DND-41 (cell line): Measurements from ENCODE around the gene AIF1L.

Experiments
- ATAC-seq: fragments of 200-7000 bp; cut with Tn5 transposase; 3 replicates; pipeline ENCODE4 v1.9.1; 2021; ENCODE audit warnings: low read depth; ENCODE audit not compliant: insufficient read depth
- DNase-seq: peaks from one replicate; pipeline ENCODE4 v3.0.0-alpha.2; 2020
- H2AFZ ChIP-seq: 2 replicates; pipeline ENCODE4 v1.6.0; 2012; ENCODE audit warnings: low read depth, low read length
- H3K27ac ChIP-seq: 2 replicates; pipeline ENCODE4 v1.5.1; 2012; ENCODE audit warnings: low read length, inconsistent platforms
- H3K27me3 ChIP-seq: fragments of 200-600 bp; sonication (generic); 2 replicates; pipeline ENCODE4 v1.6.0; 2012; ENCODE audit warnings: low read length, mild to moderate bottlenecking, inconsistent platforms; ENCODE audit not compliant: insufficient read depth, poor library complexity
- H3K36me3 ChIP-seq: 2 replicates; pipeline ENCODE4 v1.5.1; 2012; ENCODE audit warnings: low read length, inconsistent platforms; ENCODE audit not compliant: insufficient read depth
- H3K4me1 ChIP-seq: 2 replicates; pipeline ENCODE4 v1.5.1; 2012; ENCODE audit warnings: mild to moderate bottlenecking, low read length; ENCODE audit not compliant: insufficient read depth
- H3K4me2 ChIP-seq: 2 replicates; pipeline ENCODE4 v1.6.0; 2012; ENCODE audit warnings: mild to moderate bottlenecking, moderate library complexity, low read length, inconsistent platforms; ENCODE audit not compliant: insufficient read depth
- H3K4me3 ChIP-seq, 2 experiments: fragments of 200-600 bp in 1 of 2; shearing (Covaris generic) in 1 of 2; 2 replicates each; pipeline ENCODE4 v1.5.1; 2012 to 2016; ENCODE audit warnings: inconsistent platforms in 2 of 2, low read length in 2 of 2, mild to moderate bottlenecking in 2 of 2, low read depth in 1 of 2, moderate library complexity in 1 of 2
- H3K79me2 ChIP-seq: 2 replicates; pipeline ENCODE4 v1.6.0; 2012; ENCODE audit warnings: low read length, inconsistent platforms; ENCODE audit not compliant: insufficient read depth
- H3K9ac ChIP-seq: 2 replicates; pipeline ENCODE4 v1.6.0; 2012; ENCODE audit warnings: low read depth, mild to moderate bottlenecking, inconsistent platforms, low read length, moderate library complexity
- H3K9me3 ChIP-seq: 2 replicates; pipeline ENCODE4 v1.5.1; 2012; ENCODE audit warnings: low read length, moderate library complexity, mild to moderate bottlenecking, inconsistent platforms; ENCODE audit not compliant: insufficient read depth, severe bottlenecking
- H4K20me1 ChIP-seq: 2 replicates; pipeline ENCODE4 v1.6.0; 2012; ENCODE audit warnings: low read length; ENCODE audit not compliant: insufficient read depth
- CTCF ChIP-seq: IDR thresholded peaks from 2 replicates; pipeline ENCODE4 v1.5.1; 2012; ENCODE audit warnings: borderline replicate concordance, low read length, moderate library complexity, mild to moderate bottlenecking; ENCODE audit not compliant: poor library complexity, severe bottlenecking; ENCODE audit errors: extremely low read depth
- EZH2 ChIP-seq: IDR thresholded peaks from 3 replicates; pipeline ENCODE4 v1.6.1; 2012; ENCODE audit warnings: borderline replicate concordance, low read depth, mild to moderate bottlenecking, moderate library complexity, low read length, inconsistent platforms; ENCODE audit not compliant: severe bottlenecking

The AIF1L gene

GRCh38 chr9:131111186-131111853 lies 15.0 kb downstream of the AIF1L start:
- TF ChIP-seq CTCF = no peak
- H3K27me3 ChIP-seq = peaks cover 3% of the 10 kb centered on the region
- H3K9me3 ChIP-seq = no peaks in the 10 kb centered on the region
- H4K20me1 ChIP-seq = no peaks in the 10 kb centered on the region
- no peak overlapping the region for H2AFZ ChIP-seq
- H3K4me1 ChIP-seq = no peaks in the 10 kb centered on the region
- no peaks in the 10 kb centered on the region for H3K36me3 ChIP-seq
- H3K4me3 ChIP-seq = no peak overlapping the region
- no peak overlapping the region for H3K9ac ChIP-seq
- no peak overlapping the region for H3K27ac ChIP-seq
- no peaks in the 10 kb centered on the region for H3K79me2 ChIP-seq
- H3K4me2 ChIP-seq = no peak overlapping the region
- ATAC-seq (no peak), DNase-seq (no peak)

GRCh38 chr9:131111854-131112311 lies 15.6 kb downstream of the AIF1L start:
- no peaks in the 10 kb centered on the region for H4K20me1 ChIP-seq
- H3K4me1 ChIP-seq = no peaks in the 10 kb centered on the region
- H3K27me3 ChIP-seq = peaks cover 3% of the 10 kb centered on the region
- no peak overlapping the region for H2AFZ ChIP-seq
- no peak overlapping the region for H3K4me3 ChIP-seq
- no peak for DNase-seq
- no peaks in the 10 kb centered on the region for H3K79me2 ChIP-seq
- H3K9ac ChIP-seq = no peak overlapping the region
- H3K4me2 ChIP-seq = no peak overlapping the region
- TF ChIP-seq EZH2 = no peak
- TF ChIP-seq CTCF = no peak
- ATAC-seq = no peak
- H3K27ac ChIP-seq = no peak overlapping the region
- no peaks in the 10 kb centered on the region for H3K36me3 ChIP-seq
- no peaks in the 10 kb centered on the region for H3K9me3 ChIP-seq

GRCh38 chr9:131112374-131113154 lies 16.2 kb downstream of the AIF1L start:
- H3K4me2 ChIP-seq = no peak overlapping the region
- ATAC-seq (no peak), DNase-seq (no peak)

More at GRCh38 chr9:131112374-131113154, 16.2 kb downstream of the AIF1L start:
- Histone ChIP-seq H3K79me2 (no peaks in the 10 kb centered on the region), H4K20me1 (no peaks in the 10 kb centered on the region), H3K9ac (no peak overlapping the region), H3K27ac (no peak overlapping the region), H3K4me3 (no peak overlapping the region), H2AFZ (no peak overlapping the region), H3K9me3 (no peaks in the 10 kb centered on the region), H3K27me3 (no peaks in the 10 kb centered on the region), H3K4me1 (no peaks in the 10 kb centered on the region), H3K36me3 (no peaks in the 10 kb centered on the region)
- TF ChIP-seq CTCF = no peak
- no peak for TF ChIP-seq EZH2
